ENCODE data around the gene LTB. TPM values are rescaled to one million over a fixed set of nuclear protein-coding genes. Genes with fewer than 3 reads are reported as not detected.

LTB gene
- total and polyA plus RNA-seq, 9 of the 15 experiments (the other 6 are each of a cell fraction or from before 2014, with no cell fraction given): 0.07 to 0.51 TPM; not detected in 7

- Histone ChIP-seq H3K36me3 (ENCODE audit: control insufficient read depth, insufficient read depth, low read length) (no peaks in the 10 kb centered on the region), H3K9me3 (replicated peaks; ENCODE audit: control insufficient read depth, insufficient read depth, low read depth, low read length) (no peaks in the 10 kb centered on the region), H3K4me3 (no peak within 1 kb of the TSS), H3K4me1 (replicated peaks in 1 of 2; ENCODE audit: control insufficient read depth in 2 of 2, insufficient read depth in 2 of 2, low read length in 2 of 2) (peaks cover 27 to 36% of the 10 kb centered on the region in 2 experiments), H2AFZ (ENCODE audit: low read depth, low read length) (peak within 1 kb of the TSS; percentile 58), H3K4me2 (ENCODE audit: insufficient read depth, low read length) (peak within 1 kb of the TSS; percentile 57), H3K9ac (ENCODE audit: insufficient read depth in 1 of 2, low read depth in 2 of 2, low read length in 2 of 2) (peak within 1 kb of the TSS; percentile 30 to 84), H3K27me3 (ENCODE audit: control insufficient read depth in 2 of 2, insufficient read depth in 2 of 2, low read length in 2 of 2) (no peaks in the 10 kb centered on the region), H3K9me1 (ENCODE audit: control insufficient read depth, insufficient read depth, low read length) (no peaks in the 10 kb centered on the region), H3K27ac (ENCODE audit: extremely low read depth, low read depth, low read length) (peak within 1 kb of the TSS; percentile 49; the same call in 2 of the 3 replicates), H4K20me1 (replicated peaks; ENCODE audit: control insufficient read depth, insufficient read depth, low read length) (no peaks in the 10 kb centered on the region), H3K79me2 (ENCODE audit: control insufficient read depth, insufficient read depth, low read length) (no peaks in the 10 kb centered on the region; the same call in 2 of the 3 replicates)
- FAIRE-seq (no peak), DNase-seq (ENCODE audit: extremely low read depth in 1 of 4, low spot score in 3 of 4) (peak in 3 of 4 experiments; percentile 21 to 50 (median 46)), ATAC-seq (no peak; the same call in 2 of the 3 replicates)
- BruUV-seq (replicated peaks): no TSS peak
- CTCF ChIA-PET (ENCODE audit: low intra/inter-chr PET ratio): no interaction called here
- POLR2A ChIA-PET: interaction anchor here (0.6 kb wide), 1 partner anchor 77 kb away, joined by 5 read pairs; no protein-coding TSS in a partner anchor
- 51% methylated on average over 6 of the region's 6 CpGs for WGBS (ENCODE audit: insufficient coverage, low coverage, missing lambda C conversion rate)
- in situ Hi-C loops (cut with MboI): no loop called here
- intact Hi-C loops (cut with micrococcal nuclease): no loop called here
- TF ChIP-seq NEUROD1 (IDR thresholded peaks at IDR 0.05; ENCODE audit: borderline replicate concordance, low read depth, low read length, partially characterized antibody) (peak; percentile 14), UBTF (IDR thresholded peaks at IDR 0.05; ENCODE audit: borderline replicate concordance in 1 of 2, low read depth in 2 of 2, low read length in 2 of 2) (peak in 1 of 2 experiments; percentile 58; a peak in 1 of 4 replicates), SMARCE1 (IDR thresholded peaks at IDR 0.05) (peak; percentile 62; the same call in 1 of the 2 replicates), ETV6 (IDR thresholded peaks at IDR 0.05; ENCODE audit: borderline replicate concordance in 1 of 2, low read depth in 2 of 2, low read length in 1 of 2) (peak in 1 of 2 experiments; percentile 75; a peak in 2 of 4 replicates), ETV6 (CRISPR knock-in tag; IDR thresholded peaks at IDR 0.05; ENCODE audit: borderline replicate concordance) (no peak), NR0B1 (IDR thresholded peaks at IDR 0.05; ENCODE audit: partially characterized antibody) (no peak), ZNF354B (CRISPR knock-in tag; IDR thresholded peaks at IDR 0.05) (no peak), SPI1 (IDR thresholded peaks at IDR 0.05; ENCODE audit: borderline replicate concordance, low read depth, low read length) (peak; percentile 94), CTBP1 (IDR thresholded peaks at IDR 0.05; ENCODE audit: borderline replicate concordance) (peak; percentile 51), VEZF1 (CRISPR knock-in tag; IDR thresholded peaks at IDR 0.05) (peak; percentile 54; the same call in 1 of the 2 replicates), STAG1 (CRISPR knock-in tag; IDR thresholded peaks at IDR 0.05; ENCODE audit: borderline replicate concordance) (no peak), MAFK (IDR thresholded peaks at IDR 0.05; ENCODE audit: low read length) (peak; percentile 54; the same call in 1 of the 2 replicates), MCM7 (IDR thresholded peaks at IDR 0.05) (no peak), SMARCA4 (IDR thresholded peaks at IDR 0.05) (peak; percentile 48; the same call in 1 of the 2 replicates), TBP (optimal IDR thresholded peaks at IDR 0.05; ENCODE audit: low read depth, low read length) (peak; percentile 22)
These were observed 32.7 kb upstream of the LTB start, which contains the start of gene AIF1 for GRCh38 chr6:31614684-31615578. AIF1 (plus strand) TSS chr6:31615234; CDS start chr6:31615330, 96 bp downstream.

All from K562 (cell line).